HG03060 (cell line): Measurements from ENCODE around the gene AAGAB.

Experiments used
- ATAC-seq: cut with Tn5 transposase; IDR thresholded peaks from one replicate; pipeline ENCODE4 v1.9.1; 2021; ENCODE audit warnings: low read depth, moderate number of reproducible peaks; ENCODE audit not compliant: unreplicated experiment

The AAGAB gene

GRCh38 chr15:67174864-67175573 is 79.4 kb downstream of the AAGAB start:
- no peak for ATAC-seq

GRCh38 chr15:67174446-67174845 is 80.0 kb downstream of the AAGAB start:
- no peak for ATAC-seq

DNA sequence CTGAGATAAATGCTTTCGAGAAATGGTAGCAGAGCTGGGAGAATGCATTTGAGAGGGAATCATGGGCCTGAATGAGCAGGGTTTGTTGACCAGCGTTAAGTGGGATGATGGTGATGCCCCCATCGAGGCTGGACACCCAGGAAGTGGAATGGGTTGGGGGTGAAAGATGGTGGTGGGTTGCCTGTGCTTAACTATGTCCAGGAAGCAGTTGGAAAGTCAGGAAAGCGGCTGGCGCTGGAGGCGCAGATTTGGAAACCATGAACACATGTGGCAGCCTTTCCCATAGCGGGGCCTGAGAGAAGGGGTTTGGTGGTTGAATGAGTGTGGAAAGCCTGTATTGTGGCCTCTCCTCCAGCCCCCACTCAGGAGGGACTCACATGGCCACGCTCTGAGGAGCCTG is 80.7 kb downstream of the AAGAB start:
- ATAC-seq = no peak

- no peak for ATAC-seq
Measured at GRCh38 chr15:67173005-67173404, 81.5 kb downstream of the AAGAB start.

DNA sequence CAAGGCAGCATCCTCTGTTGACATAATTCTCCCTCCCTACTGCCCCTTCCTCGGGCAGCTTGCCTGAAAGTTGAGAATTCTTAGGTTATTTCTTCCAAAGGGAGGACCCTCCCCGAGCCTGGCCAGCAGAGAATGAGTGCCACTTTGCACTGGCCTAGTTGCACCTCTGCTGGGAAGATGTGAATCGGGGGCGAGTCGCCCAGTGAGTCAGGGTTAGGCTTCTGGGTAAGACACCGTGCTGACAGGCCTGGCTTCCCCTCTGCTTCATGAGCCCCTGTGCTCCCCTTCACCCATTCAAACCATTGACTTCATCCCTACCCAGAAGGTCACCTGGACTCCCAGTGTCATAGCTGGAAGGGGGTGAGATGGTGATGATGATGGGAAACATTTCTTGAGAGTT is 82.3 kb downstream of the AAGAB start:
- no peak for ATAC-seq

DNA sequence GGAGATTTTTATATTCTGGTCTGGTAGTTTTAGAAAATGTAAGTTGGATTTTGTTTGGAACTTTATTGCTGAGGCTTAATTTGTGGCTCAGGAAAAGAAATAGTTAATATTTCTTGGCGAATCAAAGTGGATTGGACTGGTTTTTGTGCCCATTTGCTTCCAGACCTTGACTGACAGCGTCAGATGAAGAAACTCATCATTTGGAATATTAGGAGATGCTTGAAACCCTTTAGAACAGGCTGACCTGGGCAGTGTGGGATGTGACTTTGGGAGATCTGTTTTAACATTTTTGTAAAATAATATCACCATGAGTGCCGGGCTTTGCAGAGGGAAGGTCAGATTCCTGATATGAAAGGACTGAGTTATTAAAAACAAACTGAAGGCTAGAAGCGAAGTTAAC is 83.0 kb downstream of the AAGAB start:
- no peak for ATAC-seq

- ATAC-seq = no peak
Measured at GRCh38 chr15:67170143-67170925, 84.1 kb downstream of the AAGAB start.

- no peak for ATAC-seq
Measured at GRCh38 chr15:67168694-67169093, 85.8 kb downstream of the AAGAB start.

- no peak for ATAC-seq
Measured at GRCh38 chr15:67167091-67167490, 87.4 kb downstream of the AAGAB start.

- ATAC-seq = no peak
Measured at GRCh38 chr15:67166280-67167009, 88.0 kb downstream of the AAGAB start.

DNA sequence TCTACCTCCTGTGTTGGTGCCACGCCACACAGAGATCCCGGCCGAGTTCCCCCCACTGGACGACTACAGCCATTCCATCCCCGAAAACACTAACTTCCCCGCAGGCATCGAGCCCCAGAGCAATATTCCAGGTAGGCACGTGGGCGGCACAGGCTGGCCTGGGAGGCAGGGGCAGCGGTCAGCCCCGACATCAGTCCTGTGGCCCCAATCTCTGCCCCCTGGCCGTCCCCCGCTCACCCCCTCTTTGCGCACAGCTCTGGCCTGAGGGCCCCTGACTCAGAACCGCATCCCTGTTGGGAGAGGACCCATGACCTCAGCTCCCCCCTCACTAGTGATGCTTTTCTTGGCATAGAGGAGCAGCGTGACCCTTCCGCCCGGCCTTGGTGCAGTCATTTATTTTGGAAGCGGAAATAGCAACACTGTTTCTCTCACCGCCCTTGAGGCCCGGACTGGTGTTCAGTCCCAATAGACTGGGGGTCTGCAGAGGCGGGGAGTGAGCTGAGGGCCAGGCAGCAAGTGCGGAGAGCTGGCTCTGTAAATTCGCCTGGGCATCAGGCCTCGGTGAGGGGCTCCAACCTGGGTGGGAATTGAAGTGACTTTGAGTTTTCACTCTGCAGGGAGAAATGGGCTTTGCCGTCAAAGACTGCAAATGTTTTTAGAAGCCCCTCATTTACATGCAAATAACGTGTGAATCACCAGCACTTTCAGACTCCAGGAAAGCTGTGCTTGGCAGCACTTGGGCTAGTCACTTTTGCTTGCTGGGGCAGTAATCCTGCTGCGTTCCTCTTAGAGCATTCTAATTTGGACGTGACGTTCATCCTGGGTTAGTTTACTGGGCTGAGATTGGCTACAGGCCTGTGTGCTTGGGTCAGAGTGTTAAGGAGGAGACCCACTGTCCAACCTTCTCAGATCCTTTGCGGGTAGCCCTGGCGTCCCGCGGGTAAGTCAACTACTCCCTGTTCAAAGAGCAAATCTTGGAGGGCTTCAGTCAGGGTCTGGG is 88.9 kb downstream of the AAGAB start:
- ATAC-seq = no peak

GRCh38 chr15:67164811-67165253 is 89.6 kb downstream of the AAGAB start:
- no peak for ATAC-seq

DNA sequence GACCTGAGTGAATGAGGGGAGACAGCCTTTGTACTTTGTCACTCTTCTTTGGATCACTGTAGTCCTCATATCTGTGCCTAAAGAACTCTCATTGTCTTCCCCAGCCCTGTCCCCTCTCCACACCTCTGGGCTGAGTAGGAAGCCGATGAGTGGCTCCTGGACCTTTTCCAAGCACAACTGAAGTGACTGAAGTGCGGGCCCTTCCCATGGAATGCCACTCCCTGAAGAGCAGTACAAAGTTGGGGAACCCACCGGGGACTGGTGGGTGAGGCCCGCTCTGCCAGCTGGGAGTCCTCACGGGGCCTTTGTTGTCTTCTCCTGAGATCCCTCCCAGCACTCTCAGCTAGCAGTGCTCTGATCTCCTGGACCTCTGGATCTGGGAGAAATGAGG is 90.1 kb downstream of the AAGAB start:
- ATAC-seq = no peak

- ATAC-seq = no peak
Measured at GRCh38 chr15:67163180-67163579, 91.3 kb downstream of the AAGAB start.

DNA sequence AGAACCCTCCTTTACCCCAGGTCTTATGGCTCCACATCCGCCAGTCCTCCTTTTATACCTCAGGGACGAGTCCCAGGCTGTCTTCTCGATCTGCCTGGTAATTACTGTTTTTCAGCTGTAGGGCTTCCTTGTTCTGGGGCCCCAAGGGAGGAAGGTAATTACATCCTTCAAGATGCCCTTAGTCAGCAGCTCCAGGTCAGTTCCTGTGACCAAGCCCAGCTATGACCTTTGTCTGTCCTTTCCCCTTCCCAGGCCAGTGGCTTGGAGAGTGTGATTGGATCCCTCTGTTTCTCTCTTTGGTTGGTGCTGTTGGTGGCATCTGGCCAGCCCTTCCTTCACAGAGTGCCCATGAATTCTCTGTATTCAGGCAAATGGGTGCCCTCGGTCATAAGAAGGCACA is 92.6 kb downstream of the AAGAB start:
- ATAC-seq = no peak

GRCh38 chr15:67161412-67161811 is 93.0 kb downstream of the AAGAB start:
- no peak for ATAC-seq

DNA sequence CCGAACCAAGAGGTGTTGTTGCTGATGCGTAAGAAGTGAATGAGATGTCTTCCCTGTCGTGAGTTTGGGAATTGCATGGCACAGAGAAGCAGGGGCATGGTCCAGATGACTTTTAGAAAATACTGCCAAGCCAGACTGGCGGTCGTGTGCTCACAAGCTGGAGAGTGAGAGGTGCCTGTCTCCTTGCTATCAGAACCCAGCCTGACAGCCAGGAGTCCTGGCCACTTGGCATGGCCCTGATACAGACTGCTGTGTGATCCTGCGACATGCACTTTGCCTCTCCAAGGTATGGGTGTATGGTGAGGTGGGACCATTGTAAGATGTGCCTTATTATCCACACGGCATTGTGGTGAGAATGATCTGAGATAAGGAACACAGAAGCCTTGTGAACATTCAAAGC is 96.1 kb downstream of the AAGAB start:
- no peak for ATAC-seq

GRCh38 chr15:67157521-67158252 is 96.8 kb downstream of the AAGAB start:
- ATAC-seq = no peak

DNA sequence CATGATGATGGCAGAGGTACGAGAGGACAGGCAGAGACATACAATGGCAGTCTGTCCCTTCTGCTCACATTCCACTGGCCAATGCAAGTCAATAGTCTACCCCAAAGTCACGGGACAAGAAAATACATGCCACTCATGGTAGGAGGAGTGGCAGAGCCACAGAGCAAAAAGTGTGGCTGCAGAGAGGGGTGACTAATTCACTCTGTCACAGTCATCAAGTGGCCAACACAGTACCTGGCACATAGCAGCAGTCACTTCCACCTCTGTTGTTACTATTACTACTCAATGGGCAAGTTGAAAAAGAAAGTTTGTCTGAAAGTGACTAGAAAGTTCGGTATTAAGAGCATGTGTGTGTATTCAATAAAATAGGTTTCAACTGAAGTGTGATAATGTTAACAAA is 97.6 kb downstream of the AAGAB start:
- no peak for ATAC-seq

- no peak for ATAC-seq
Measured at GRCh38 chr15:67156426-67156825, 98.0 kb downstream of the AAGAB start.
